A549 (cell line): ENCODE measurements around the gene NUDT1. TPM values are rescaled to one million over a fixed set of nuclear protein-coding genes. Genes with fewer than 3 reads are reported as not detected.
A peak's percentile ranks its signal among the peaks of the same experiment; 100 is the strongest.

Source experiments
- ATAC-seq, 2 experiments: fragments of 200-7000 bp in 1 of 2; fragments of >200 bp in 1 of 2; cut with Nextera tagmentation in 1 of 2; cut with Tn5 transposase in 1 of 2; 3 replicates each; pipeline versions ENCODE4 v1.8.0 to v1.9.1; 2018 to 2020; ENCODE audit warnings: mild to moderate bottlenecking in 1 of 2, moderate library complexity in 1 of 2
- CTCF ChIA-PET: fragments of 300-600 bp; sonication (Branson Sonifier 250); formaldehyde crosslinking; extraction: SDS; loops from one replicate; lab custom pipeline; 2021; ENCODE audit warnings: antibody characterized with exemption, inconsistent platforms; lab: Yijun Ruan, JAX
- POLR2A ChIA-PET: fragments of 350-600 bp; formaldehyde crosslinking; extraction: SDS; loops from one replicate; lab custom pipeline; 2021; ENCODE audit warnings: antibody characterized with exemption, inconsistent platforms; lab: Yijun Ruan, JAX
- DNase-seq, 2 experiments: peaks; one replicate each; pipeline versions ENCODE4 v3.0.0 to v3.0.0-alpha.2; 2011 to 2016; ENCODE audit warnings: low read depth in 1 of 2, low spot score in 1 of 2
- FAIRE-seq: peaks from 2 replicates; lab custom pipeline; 2011; peaks lifted over from hg19 to GRCh38; lab: Jason Lieb, UNC
- H3K27ac ChIP-seq, 2 experiments: fragments of >200 bp; sonication (Bioruptor Twin); formaldehyde crosslinking; 3 replicates each; pipeline ENCODE4 v1.5.1; 2016 to 2017
- H3K4me1 ChIP-seq: fragments of >200 bp; sonication (Bioruptor Twin); formaldehyde crosslinking; 3 replicates; pipeline ENCODE4 v1.6.1; 2016
- H3K4me2 ChIP-seq: fragments of >200 bp; sonication (Bioruptor Twin); formaldehyde crosslinking; 3 replicates; pipeline ENCODE4 v1.6.1; 2016
- H3K4me3 ChIP-seq: fragments of >200 bp; sonication (Bioruptor Twin); formaldehyde crosslinking; 3 replicates; pipeline ENCODE4 v1.5.1; 2016
- H3K9me3 ChIP-seq: fragments of >200 bp; sonication (Bioruptor Twin); formaldehyde crosslinking; 3 replicates; pipeline ENCODE4 v1.6.1; 2016
- BHLHE40 ChIP-seq: IDR thresholded peaks from 2 replicates; pipeline ENCODE4 v1.6.1; 2012; ENCODE audit warnings: low read depth, low read length, inconsistent platforms
- CBX2 ChIP-seq: fragments of 200-600 bp; sonication (generic); IDR thresholded peaks from 2 replicates; pipeline ENCODE4 v1.6.1; 2016; ENCODE audit warnings: low read depth, mild to moderate bottlenecking, borderline replicate concordance
- CHD4 ChIP-seq: fragments of 200-600 bp; sonication (generic); IDR thresholded peaks from 2 replicates; pipeline ENCODE4 v1.6.1; 2016; ENCODE audit warnings: antibody characterized with exemption, mild to moderate bottlenecking, borderline replicate concordance
- EHF ChIP-seq: fragments of 250-450 bp; sonication (Bioruptor Pico); IDR thresholded peaks from 2 replicates; pipeline ENCODE4 v1.5.0; 2020; ENCODE audit warnings: mild to moderate bottlenecking
- ESRRA ChIP-seq: fragments of 150-350 bp; IDR thresholded peaks from 2 replicates; pipeline ENCODE4 v1.6.1; 2014; ENCODE audit warnings: mild to moderate bottlenecking, low read length, borderline replicate concordance
- HDAC2 ChIP-seq: fragments of 200-600 bp; sonication (generic); IDR thresholded peaks from 2 replicates; pipeline ENCODE4 v1.6.1; 2016
- HEYL ChIP-seq: fragments of 250-450 bp; sonication (Bioruptor Pico); IDR thresholded peaks from 2 replicates; pipeline ENCODE4 v1.8.0; 2021; ENCODE audit warnings: mild to moderate bottlenecking, moderate library complexity
- HOXA7 ChIP-seq: fragments of 250-450 bp; sonication (Bioruptor Pico); IDR thresholded peaks from 2 replicates; pipeline ENCODE4 v1.5.0; 2020; ENCODE audit warnings: mild to moderate bottlenecking, moderate library complexity
- JUNB ChIP-seq: fragments of >200 bp; sonication (Bioruptor Twin); formaldehyde crosslinking; IDR thresholded peaks from 2 replicates; pipeline ENCODE4 v1.6.1; 2016
- KDM5A ChIP-seq: fragments of 200-600 bp; sonication (generic); IDR thresholded peaks from 2 replicates; pipeline ENCODE4 v1.6.1; 2016; ENCODE audit warnings: antibody characterized with exemption, mild to moderate bottlenecking
- MAFK ChIP-seq: fragments of 450-650 bp; IDR thresholded peaks from 2 replicates; pipeline ENCODE4 v1.6.1; 2014; ENCODE audit not compliant: partially characterized antibody
- MYC ChIP-seq: IDR thresholded peaks from 2 replicates; pipeline ENCODE4 v1.6.1; 2012; ENCODE audit warnings: mild to moderate bottlenecking, inconsistent platforms, low read length, improper control_type of control experiment, borderline replicate concordance
- NFE2L2 ChIP-seq: fragments of 150-350 bp; conservative IDR thresholded peaks from 2 replicates; pipeline ENCODE4 v1.6.1; 2014; ENCODE audit warnings: low read length
- NPAS2 ChIP-seq: fragments of 250-450 bp; sonication (Bioruptor Pico); IDR thresholded peaks from 2 replicates; pipeline ENCODE4 v1.8.0; 2022; ENCODE audit warnings: mild to moderate bottlenecking, moderate library complexity, borderline replicate concordance
- POLR2A ChIP-seq: IDR thresholded peaks from 2 replicates; pipeline ENCODE4 v1.6.1; 2012; ENCODE audit warnings: mild to moderate bottlenecking, low read length
- POLR2AphosphoS2 ChIP-seq: conservative IDR thresholded peaks from 2 replicates; pipeline ENCODE4 v1.6.1; 2012; ENCODE audit warnings: low read length, improper control_type of control experiment, inconsistent platforms
- RAD21 ChIP-seq, 2 experiments: fragments of >200 bp in 1 of 2; sonication (Bioruptor Twin) in 1 of 2; formaldehyde crosslinking in 1 of 2; IDR thresholded peaks in 1 of 2; conservative IDR thresholded peaks in 1 of 2; 2 replicates in 1 of 2; 3 replicates in 1 of 2; pipeline ENCODE4 v1.6.1; 2012 to 2018; ENCODE audit warnings: inconsistent platforms in 1 of 2
- RARB ChIP-seq: fragments of 250-450 bp; sonication (Bioruptor Pico); IDR thresholded peaks from 2 replicates; pipeline ENCODE4 v1.8.0; 2021; ENCODE audit warnings: mild to moderate bottlenecking, moderate library complexity
- RFX5 ChIP-seq: fragments of 450-650 bp; IDR thresholded peaks from 2 replicates; pipeline ENCODE4 v1.7.1; 2014; ENCODE audit warnings: antibody characterized with exemption, mild to moderate bottlenecking, moderate library complexity
- SMC3 ChIP-seq: fragments of >200 bp; sonication (Bioruptor Twin); formaldehyde crosslinking; IDR thresholded peaks from 3 replicates; pipeline ENCODE4 v1.6.1; 2018; ENCODE audit warnings: inconsistent platforms
- SREBF2 ChIP-seq: fragments of 450-650 bp; IDR thresholded peaks from 2 replicates; pipeline ENCODE4 v1.6.1; 2014; ENCODE audit warnings: mild to moderate bottlenecking, moderate library complexity
- TFCP2L1 ChIP-seq: fragments of 250-450 bp; sonication (Bioruptor Pico); IDR thresholded peaks from 2 replicates; pipeline ENCODE4 v1.5.0; 2021; ENCODE audit warnings: mild to moderate bottlenecking
- ZFP36 ChIP-seq: fragments of 450-650 bp; IDR thresholded peaks from 2 replicates; pipeline ENCODE4 v1.6.1; 2014; ENCODE audit warnings: borderline replicate concordance; ENCODE audit not compliant: partially characterized antibody
- ZNF302 ChIP-seq: fragments of 250-450 bp; sonication (Bioruptor Pico); IDR thresholded peaks from 2 replicates; pipeline ENCODE4 v1.9.0; 2021; ENCODE audit warnings: inconsistent platforms, mild to moderate bottlenecking, moderate library complexity
- ZSCAN20 ChIP-seq: fragments of 250-450 bp; sonication (Bioruptor Pico); IDR thresholded peaks from 2 replicates; pipeline ENCODE4 v1.8.0; 2022; ENCODE audit warnings: mild to moderate bottlenecking, moderate library complexity
- WGBS: methylation state at CpG from one replicate; pipeline ENCODE4 v1.1.6; 2017; ENCODE audit errors: missing lambda C conversion rate; 5-methylcytosine and 5-hydroxymethylcytosine counted together
- polyA plus RNA-seq, 4 experiments: library from polyadenylated mRNA; depleted of rRNA in 3 of 4; stranded (reverse); fragments of >200 nt; fragmentation: RNase III in 1 of 4; extraction: RNeasy Plus Mini Kit Qiagen cat#74134 plus additional on column Dnase treatment in 1 of 4; gene quantifications; 2 replicates in 3 of 4; 3 replicates in 1 of 4; pipeline ENCODE4 v1.2.3, GENCODE V29; 2011 to 2017
- TF ChIP-seq, protein P1 (sequence below): fragments of 450-650 bp; IDR thresholded peaks from 2 replicates; pipeline ENCODE4 v1.6.1; 2014; ENCODE audit warnings: antibody characterized with exemption
- TF ChIP-seq, protein P2 (sequence below): fragments of >200 bp; sonication (Bioruptor Twin); formaldehyde crosslinking; IDR thresholded peaks from 3 replicates; pipeline ENCODE4 v1.5.1; 2016
- TF ChIP-seq, protein P3 (sequence below): fragments of 250-450 bp; sonication (Bioruptor Pico); IDR thresholded peaks from 2 replicates; pipeline ENCODE4 v1.5.0; 2021; ENCODE audit warnings: mild to moderate bottlenecking, moderate library complexity, borderline replicate concordance
- TF ChIP-seq, protein P4 (sequence below): fragments of 250-450 bp; sonication (Bioruptor Pico); IDR thresholded peaks from 2 replicates; pipeline ENCODE4 v1.5.0; 2020; ENCODE audit warnings: low read depth, mild to moderate bottlenecking, moderate library complexity

The NUDT1 gene
- polyA plus RNA-seq, 2 of the 4 experiments (the other 2 are of a cell fraction): 38.3 to 92.3 TPM

DNA sequence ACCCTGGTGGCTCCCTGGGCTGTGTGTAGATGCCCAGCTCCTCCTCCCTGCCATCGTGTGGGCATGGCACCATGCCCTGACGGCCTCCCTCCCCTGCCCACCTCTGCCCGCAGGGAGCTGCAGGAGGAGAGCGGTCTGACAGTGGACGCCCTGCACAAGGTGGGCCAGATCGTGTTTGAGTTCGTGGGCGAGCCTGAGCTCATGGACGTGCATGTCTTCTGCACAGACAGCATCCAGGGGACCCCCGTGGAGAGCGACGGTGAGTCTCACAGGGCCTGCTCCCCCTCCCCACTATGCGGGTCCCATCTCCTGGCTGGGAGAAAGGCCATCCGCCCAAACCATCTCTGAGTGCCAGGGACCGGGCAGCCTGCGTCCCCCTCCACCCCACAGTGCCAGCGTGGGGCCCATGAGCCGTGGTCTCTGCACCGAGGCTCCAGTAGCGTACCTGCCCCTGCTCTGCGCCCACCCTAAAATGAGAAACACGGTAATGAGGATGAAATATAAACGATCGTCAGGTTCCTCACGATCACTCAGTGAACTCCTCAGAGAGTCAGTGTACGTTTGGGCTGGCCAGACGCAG lies 7.8 kb downstream of the NUDT1 start:
- ATAC-seq: no peak
- Histone ChIP-seq H3K27ac (peak overlapping the region in 1 of 2 experiments; percentile 82; a peak in 3 of 6 replicates), H3K4me1 (peaks cover 15% of the 10 kb centered on the region)
- 94% methylated on average over 27 of the region's 27 CpGs for WGBS
- TF ChIP-seq BHLHE40: no peak
- no peak for TF ChIP-seq RFX5
- TF ChIP-seq CHD4: no peak
- TF ChIP-seq, protein P1, sequence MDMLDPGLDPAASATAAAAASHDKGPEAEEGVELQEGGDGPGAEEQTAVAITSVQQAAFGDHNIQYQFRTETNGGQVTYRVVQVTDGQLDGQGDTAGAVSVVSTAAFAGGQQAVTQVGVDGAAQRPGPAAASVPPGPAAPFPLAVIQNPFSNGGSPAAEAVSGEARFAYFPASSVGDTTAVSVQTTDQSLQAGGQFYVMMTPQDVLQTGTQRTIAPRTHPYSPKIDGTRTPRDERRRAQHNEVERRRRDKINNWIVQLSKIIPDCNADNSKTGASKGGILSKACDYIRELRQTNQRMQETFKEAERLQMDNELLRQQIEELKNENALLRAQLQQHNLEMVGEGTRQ: no peak
- TF ChIP-seq NFE2L2: no peak
- no peak for TF ChIP-seq ZNF302 (CRISPR knock-in tag)
- TF ChIP-seq SREBF2: no peak
- no peak for TF ChIP-seq EHF
- no peak for TF ChIP-seq HDAC2
- TF ChIP-seq KDM5A: no peak
- TF ChIP-seq HEYL (CRISPR knock-in tag): no peak
- TF ChIP-seq NPAS2: no peak
- no peak for TF ChIP-seq SMC3
- TF ChIP-seq RAD21 (conservative IDR thresholded peaks at IDR 0.05 in 1 of 2, IDR thresholded peaks at IDR 0.05 in 1 of 2): no peak
- TF ChIP-seq POLR2AphosphoS2: no peak
- TF ChIP-seq, all 56 proteins: peak for 0
- ChIA-PET CTCF (interaction anchor here (0.6 to 2.8 kb wide), 8 partner anchors 11 to 116 kb away, joined by 3 to 32 read pairs (median 3); no protein-coding TSS in a partner anchor), POLR2A (interaction anchor here (0.7 kb wide), 1 partner anchor 11 kb away, joined by 3 read pairs; no protein-coding TSS in a partner anchor)
- no peaks in the 10 kb centered on the region for H3K9me3 ChIP-seq
- FAIRE-seq: no peak
- no peak overlapping the region for H3K4me2 ChIP-seq
- no peak for DNase-seq
- H3K4me3 ChIP-seq: no peak overlapping the region

DNA sequence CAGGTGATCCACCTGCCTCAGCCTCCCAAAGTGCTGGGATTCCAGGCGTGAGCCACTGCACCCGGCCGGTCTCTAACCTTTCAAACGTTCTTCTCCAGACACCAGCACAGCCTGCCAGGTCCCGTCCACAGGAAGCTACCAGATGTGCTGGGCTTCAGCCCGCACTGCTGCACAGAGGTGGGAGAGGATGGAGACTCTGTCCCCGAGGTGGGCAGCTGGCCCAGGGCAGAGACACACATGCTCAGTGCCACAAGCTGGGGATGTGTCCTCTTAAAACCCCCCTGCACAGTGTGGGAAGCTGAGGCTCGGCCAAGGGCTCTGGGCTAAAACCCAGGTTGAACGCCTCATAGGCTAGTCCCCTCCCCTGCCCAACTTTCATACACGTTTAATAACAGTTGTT lies 9.4 kb downstream of the NUDT1 start:
- no peak overlapping the region for H3K4me3 ChIP-seq
- ATAC-seq (no peak), FAIRE-seq (no peak), DNase-seq (no peak)
- TF ChIP-seq POLR2A (no peak), JUNB (no peak), TFCP2L1 (CRISPR knock-in tag) (no peak)
- no peaks in the 10 kb centered on the region for H3K9me3 ChIP-seq
- WGBS: 85% methylated on average over 10 of the region's 10 CpGs
- no peak overlapping the region for H3K27ac ChIP-seq
- CTCF ChIA-PET: interaction anchor here (1.3 to 1.6 kb wide), 2 partner anchors 11 to 96 kb away, joined by 5 read pairs; no protein-coding TSS in a partner anchor
- POLR2A ChIA-PET: no interaction called here
- H3K4me2 ChIP-seq: no peak overlapping the region
- H3K4me1 ChIP-seq: peaks cover 15% of the 10 kb centered on the region

DNA sequence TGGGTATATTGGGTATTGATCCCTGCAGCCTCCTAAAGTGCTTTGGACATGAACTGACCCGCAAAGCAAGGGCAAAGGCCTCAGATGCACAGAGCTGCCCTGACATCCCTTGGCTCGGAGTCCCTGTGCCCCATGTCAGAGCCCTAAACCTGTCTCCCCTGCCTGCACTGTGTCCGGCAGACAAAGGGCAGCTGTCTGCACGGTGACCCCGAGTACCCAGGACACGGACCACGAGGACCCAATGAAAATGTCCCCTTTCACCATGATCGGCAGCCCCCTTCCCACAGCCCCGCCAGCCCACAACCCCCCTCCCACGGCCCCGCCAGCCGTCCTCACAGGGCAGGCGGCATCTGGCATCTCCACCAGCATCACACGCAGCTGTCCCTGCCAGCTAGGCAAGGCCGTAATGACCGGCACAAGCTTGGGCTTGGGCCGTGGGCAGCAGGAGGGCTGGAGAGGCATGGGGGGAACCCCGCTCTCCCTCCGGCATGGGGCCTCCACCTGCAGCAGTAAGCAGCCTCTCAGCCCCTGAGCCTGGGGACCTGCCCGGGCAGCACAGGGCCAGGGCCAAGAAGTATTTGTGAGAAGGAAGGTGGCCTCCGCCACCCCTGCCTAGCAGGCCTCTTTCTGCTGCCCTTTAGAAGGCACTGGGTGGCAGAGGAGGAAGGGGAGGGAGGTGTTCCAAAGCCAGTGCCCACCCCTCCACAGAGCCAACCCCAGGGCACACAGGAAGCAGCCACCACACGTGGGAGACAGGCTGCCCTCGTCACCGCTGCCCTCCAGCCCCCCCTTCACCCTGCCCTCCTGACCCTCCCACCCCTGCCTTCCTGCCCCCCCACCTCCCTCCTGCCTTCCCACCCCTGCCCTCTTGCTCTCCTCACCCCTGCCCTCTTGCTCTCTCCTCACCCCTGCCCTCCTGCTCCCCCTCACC lies 10.1 kb downstream of the NUDT1 start:
- Histone ChIP-seq H3K9me3 (no peaks in the 10 kb centered on the region), H3K27ac (peak overlapping the region in 1 of 2 experiments; percentile 62; a peak in 2 of 6 replicates), H3K4me3 (no peak overlapping the region), H3K4me1 (peaks cover 15% of the 10 kb centered on the region), H3K4me2 (no peak overlapping the region)
- DNase-seq: no peak
- ATAC-seq: peak in 1 of 2 experiments; percentile 2; a peak in 1 of 6 replicates
- FAIRE-seq: no peak
- POLR2A ChIA-PET: no interaction called here
- CTCF ChIA-PET: interaction anchor here (1.3 to 1.6 kb wide), 2 partner anchors 10 to 96 kb away, joined by 5 read pairs; no protein-coding TSS in a partner anchor
- WGBS: 86% methylated on average over 9 of the region's 24 CpGs
- TF ChIP-seq, protein P2, sequence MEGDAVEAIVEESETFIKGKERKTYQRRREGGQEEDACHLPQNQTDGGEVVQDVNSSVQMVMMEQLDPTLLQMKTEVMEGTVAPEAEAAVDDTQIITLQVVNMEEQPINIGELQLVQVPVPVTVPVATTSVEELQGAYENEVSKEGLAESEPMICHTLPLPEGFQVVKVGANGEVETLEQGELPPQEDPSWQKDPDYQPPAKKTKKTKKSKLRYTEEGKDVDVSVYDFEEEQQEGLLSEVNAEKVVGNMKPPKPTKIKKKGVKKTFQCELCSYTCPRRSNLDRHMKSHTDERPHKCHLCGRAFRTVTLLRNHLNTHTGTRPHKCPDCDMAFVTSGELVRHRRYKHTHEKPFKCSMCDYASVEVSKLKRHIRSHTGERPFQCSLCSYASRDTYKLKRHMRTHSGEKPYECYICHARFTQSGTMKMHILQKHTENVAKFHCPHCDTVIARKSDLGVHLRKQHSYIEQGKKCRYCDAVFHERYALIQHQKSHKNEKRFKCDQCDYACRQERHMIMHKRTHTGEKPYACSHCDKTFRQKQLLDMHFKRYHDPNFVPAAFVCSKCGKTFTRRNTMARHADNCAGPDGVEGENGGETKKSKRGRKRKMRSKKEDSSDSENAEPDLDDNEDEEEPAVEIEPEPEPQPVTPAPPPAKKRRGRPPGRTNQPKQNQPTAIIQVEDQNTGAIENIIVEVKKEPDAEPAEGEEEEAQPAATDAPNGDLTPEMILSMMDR: no peak
- TF ChIP-seq HEYL (CRISPR knock-in tag): no peak
- no peak for TF ChIP-seq CBX2
- TF ChIP-seq, protein P3, sequence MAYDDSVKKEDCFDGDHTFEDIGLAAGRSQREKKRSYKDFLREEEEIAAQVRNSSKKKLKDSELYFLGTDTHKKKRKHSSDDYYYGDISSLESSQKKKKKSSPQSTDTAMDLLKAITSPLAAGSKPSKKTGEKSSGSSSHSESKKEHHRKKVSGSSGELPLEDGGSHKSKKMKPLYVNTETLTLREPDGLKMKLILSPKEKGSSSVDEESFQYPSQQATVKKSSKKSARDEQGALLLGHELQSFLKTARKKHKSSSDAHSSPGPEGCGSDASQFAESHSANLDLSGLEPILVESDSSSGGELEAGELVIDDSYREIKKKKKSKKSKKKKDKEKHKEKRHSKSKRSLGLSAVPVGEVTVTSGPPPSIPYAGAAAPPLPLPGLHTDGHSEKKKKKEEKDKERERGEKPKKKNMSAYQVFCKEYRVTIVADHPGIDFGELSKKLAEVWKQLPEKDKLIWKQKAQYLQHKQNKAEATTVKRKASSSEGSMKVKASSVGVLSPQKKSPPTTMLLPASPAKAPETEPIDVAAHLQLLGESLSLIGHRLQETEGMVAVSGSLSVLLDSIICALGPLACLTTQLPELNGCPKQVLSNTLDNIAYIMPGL (CRISPR knock-in tag): no peak
- no peak for TF ChIP-seq ZSCAN20 (CRISPR knock-in tag)
- TF ChIP-seq HOXA7 (CRISPR knock-in tag): no peak
- TF ChIP-seq, protein P4, sequence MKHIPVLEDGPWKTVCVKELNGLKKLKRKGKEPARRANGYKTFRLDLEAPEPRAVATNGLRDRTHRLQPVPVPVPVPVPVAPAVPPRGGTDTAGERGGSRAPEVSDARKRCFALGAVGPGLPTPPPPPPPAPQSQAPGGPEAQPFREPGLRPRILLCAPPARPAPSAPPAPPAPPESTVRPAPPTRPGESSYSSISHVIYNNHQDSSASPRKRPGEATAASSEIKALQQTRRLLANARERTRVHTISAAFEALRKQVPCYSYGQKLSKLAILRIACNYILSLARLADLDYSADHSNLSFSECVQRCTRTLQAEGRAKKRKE (CRISPR knock-in tag): no peak
- TF ChIP-seq RARB (CRISPR knock-in tag): no peak
- TF ChIP-seq ESRRA: no peak
- no peak for TF ChIP-seq MYC
- TF ChIP-seq ZFP36: no peak
- no peak for TF ChIP-seq MAFK
